B cell (primary cell): ENCODE results near the gene CBX1. TPM values are rescaled to one million over a fixed set of nuclear protein-coding genes. Genes with fewer than 3 reads are reported as not detected.
"Not testable (repeated sequence)": the region's sequence is repeated elsewhere in the genome, so short reads cannot be mapped to it uniquely, and the experiment has no call there.

Experiments used
- ATAC-seq: fragments of 200-7000 bp; cut with Tn5 transposase; one replicate; pipeline ENCODE4 v1.10.0; 2021; ENCODE audit warnings: low read depth, mild to moderate bottlenecking, moderate number of reproducible peaks, moderate library complexity
- CTCF ChIA-PET: fragments of 350-600 bp; sonication (Branson Sonifier 250); formaldehyde crosslinking; loops from one replicate; lab custom pipeline; 2021; ENCODE audit warnings: antibody characterized with exemption, inconsistent platforms; lab: Charles Lee
- POLR2A ChIA-PET: fragments of 350-600 bp; sonication (Branson Sonifier 250); formaldehyde crosslinking; loops from one replicate; lab custom pipeline; 2021; ENCODE audit warnings: antibody characterized with exemption; lab: Charles Lee
- DNase-seq: peaks from one replicate; pipeline ENCODE4 v3.0.0; 2013
- H2AFZ ChIP-seq: 2 replicates; pipeline ENCODE4 v1.6.1; 2012; ENCODE audit warnings: mild to moderate bottlenecking, low read depth, low read length; ENCODE audit not compliant: insufficient read depth, poor library complexity, severe bottlenecking
- H3K27ac ChIP-seq, 2 donors: 1 replicate in 1 of 2; 2 replicates in 1 of 2; pipeline ENCODE4 v1.5.1; 2012 to 2013; ENCODE audit warnings: low read length in 2 of 2, mild to moderate bottlenecking in 2 of 2, moderate library complexity in 1 of 2
- H3K27me3 ChIP-seq, 4 experiments: fragments of 200-600 bp in 1 of 4; sonication (generic) in 1 of 4; replicated peaks in 1 of 4; 1 replicate in 2 of 4; 2 replicates in 2 of 4; pipeline versions ENCODE4 v1.6.1 to v1.7.0; 2013 to 2016; ENCODE audit warnings: low read length in 3 of 4, mild to moderate bottlenecking in 2 of 4, mixed read lengths in 1 of 4, moderate library complexity in 1 of 4; ENCODE audit not compliant: insufficient read depth in 4 of 4, control insufficient read depth in 3 of 4; ENCODE audit errors: control extremely low read depth in 1 of 4
- H3K36me3 ChIP-seq, 2 experiments: replicated peaks in 1 of 2; 1 replicate in 1 of 2; 2 replicates in 1 of 2; pipeline versions ENCODE4 v1.6.1 to v1.7.1; 2013; ENCODE audit warnings: low read length in 1 of 2; ENCODE audit not compliant: insufficient read depth in 2 of 2, control insufficient read depth in 1 of 2; ENCODE audit errors: control extremely low read depth in 1 of 2, extremely low read depth in 1 of 2
- H3K4me1 ChIP-seq, 2 donors: fragments of 200-600 bp in 1 of 2; sonication (generic) in 1 of 2; 1 replicate in 1 of 2; 2 replicates in 1 of 2; pipeline versions ENCODE4 v1.5.1 to v1.6.1; 2013 to 2017; ENCODE audit warnings: low read length in 2 of 2; ENCODE audit not compliant: control insufficient read depth in 2 of 2, insufficient read depth in 2 of 2
- H3K4me2 ChIP-seq: replicated peaks from 2 replicates; pipeline ENCODE3; 2012; ENCODE audit warnings: mild to moderate bottlenecking, low read depth, low read length; ENCODE audit not compliant: poor library complexity, severe bottlenecking
- H3K4me3 ChIP-seq, 5 experiments: fragments of 200-600 bp in 1 of 5; sonication (generic) in 1 of 5; 1 replicate in 3 of 5; 2 replicates in 2 of 5; pipeline versions ENCODE4 v1.5.1 to v1.7.0; 2011 to 2016; ENCODE audit warnings: low read length in 4 of 5, mild to moderate bottlenecking in 4 of 5, low read depth in 2 of 5, control low read depth in 1 of 5, moderate library complexity in 1 of 5; ENCODE audit not compliant: insufficient read depth in 1 of 5; ENCODE audit errors: control extremely low read depth in 1 of 5, extremely low read depth in 1 of 5
- H3K79me2 ChIP-seq: fragments of 200-600 bp; sonication (generic); one replicate; pipeline ENCODE4 v1.6.0; 2016; ENCODE audit warnings: low read length; ENCODE audit not compliant: control insufficient read depth, insufficient read depth
- H3K9ac ChIP-seq: fragments of 200-600 bp; sonication (generic); 2 replicates; pipeline ENCODE4 v1.6.1; 2017; ENCODE audit warnings: mild to moderate bottlenecking, low read length, moderate library complexity
- H3K9me3 ChIP-seq, 3 donors: one replicate each; pipeline versions ENCODE4 v1.6.1 to v1.7.1; 2013; ENCODE audit warnings: low read length in 2 of 3; ENCODE audit not compliant: control insufficient read depth in 2 of 3, insufficient read depth in 1 of 3; ENCODE audit errors: control extremely low read depth in 1 of 3
- H4K20me1 ChIP-seq: 2 replicates; pipeline ENCODE4 v1.6.0; 2012; ENCODE audit warnings: mild to moderate bottlenecking, low read length; ENCODE audit not compliant: insufficient read depth, control insufficient read depth, poor library complexity, severe bottlenecking
- H3K27ac Mint-ChIP-seq: one replicate; pipeline ENCODE4 v1.8.0; 2021; ENCODE audit warnings: mixed read lengths
- H3K27me3 Mint-ChIP-seq: one replicate; pipeline ENCODE4 v1.8.0; 2021; ENCODE audit warnings: mixed read lengths
- H3K4me1 Mint-ChIP-seq: one replicate; pipeline ENCODE4 v1.8.0; 2021; ENCODE audit warnings: mixed read lengths
- H3K4me3 Mint-ChIP-seq: one replicate; pipeline ENCODE4 v1.8.0; 2021; ENCODE audit warnings: mixed read lengths
- H3K9me3 Mint-ChIP-seq: one replicate; pipeline ENCODE4 v1.8.0; 2022; ENCODE audit warnings: mixed read lengths; ENCODE audit not compliant: insufficient read depth
- EZH2 ChIP-seq: IDR thresholded peaks from 2 replicates; pipeline ENCODE4 v1.6.1; 2012; ENCODE audit warnings: borderline replicate concordance, low read depth, mild to moderate bottlenecking, moderate library complexity, low read length; ENCODE audit not compliant: insufficient read depth, poor library complexity, severe bottlenecking
- WGBS: methylation state at CpG from one replicate; pipeline ENCODE4 v1.1.5; 2013; ENCODE audit warnings: missing lambda C conversion rate; ENCODE audit not compliant: insufficient coverage; 5-methylcytosine and 5-hydroxymethylcytosine counted together
- intact Hi-C: fragments of 100-400 bp; cut with micrococcal nuclease; formaldehyde crosslinking; loops from one replicate; pipeline ENCODE4 v1.10.0; 2022
- polyA plus RNA-seq: library from polyadenylated mRNA; depleted of rRNA; stranded (reverse); fragments of >200 nt; gene quantifications from 2 replicates; pipeline ENCODE4 v1.2.3, GENCODE V29; 2012
- total RNA-seq, 2 donors: library from RNA; stranded (reverse); fragments of 120-200 nt in 1 of 2; gene quantifications; 1 replicate in 1 of 2; 2 replicates in 1 of 2; pipeline versions ENCODE4 v1.2.3 to v1.2.4, GENCODE V29; 2013 to 2022
- TF ChIP-seq, protein P1 (sequence below): fragments of 200-600 bp; IDR thresholded peaks from one replicate; pipeline ENCODE4 v1.8.0; 2022; ENCODE audit warnings: antibody characterized with exemption, mild to moderate bottlenecking

CBX1 gene
- total and polyA plus RNA-seq, 2 donors (not counting 1 experiment from before 2014, with no cell fraction given) = 9.4 to 33.1 TPM

DNA sequence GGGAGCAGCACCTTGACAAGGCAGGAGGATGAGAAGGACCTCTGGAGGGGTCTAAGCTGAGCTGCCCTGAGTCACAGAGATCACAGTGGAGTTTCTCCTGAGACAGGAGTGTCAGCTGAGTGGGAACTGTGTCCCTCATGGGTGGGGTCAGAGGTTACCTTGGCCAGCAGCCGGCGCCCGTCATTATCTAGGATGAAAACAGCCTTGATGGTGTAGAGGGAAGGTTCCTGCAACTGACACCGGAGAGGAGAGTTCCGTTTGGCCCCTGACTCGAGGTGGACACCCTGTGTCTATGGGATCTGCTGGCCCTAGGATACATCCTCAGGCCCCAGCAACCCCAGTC, 64.6 kb downstream of the CBX1 start:
- intact Hi-C loops = loop anchor here (1.0 kb wide), 3 partner anchors 11 to 38 kb away; no protein-coding TSS in a partner anchor
- peaks cover 25% of the 10 kb centered on the region for H3K27me3 Mint-ChIP-seq
- TF ChIP-seq EZH2 = no peak
- TF ChIP-seq, protein P1, sequence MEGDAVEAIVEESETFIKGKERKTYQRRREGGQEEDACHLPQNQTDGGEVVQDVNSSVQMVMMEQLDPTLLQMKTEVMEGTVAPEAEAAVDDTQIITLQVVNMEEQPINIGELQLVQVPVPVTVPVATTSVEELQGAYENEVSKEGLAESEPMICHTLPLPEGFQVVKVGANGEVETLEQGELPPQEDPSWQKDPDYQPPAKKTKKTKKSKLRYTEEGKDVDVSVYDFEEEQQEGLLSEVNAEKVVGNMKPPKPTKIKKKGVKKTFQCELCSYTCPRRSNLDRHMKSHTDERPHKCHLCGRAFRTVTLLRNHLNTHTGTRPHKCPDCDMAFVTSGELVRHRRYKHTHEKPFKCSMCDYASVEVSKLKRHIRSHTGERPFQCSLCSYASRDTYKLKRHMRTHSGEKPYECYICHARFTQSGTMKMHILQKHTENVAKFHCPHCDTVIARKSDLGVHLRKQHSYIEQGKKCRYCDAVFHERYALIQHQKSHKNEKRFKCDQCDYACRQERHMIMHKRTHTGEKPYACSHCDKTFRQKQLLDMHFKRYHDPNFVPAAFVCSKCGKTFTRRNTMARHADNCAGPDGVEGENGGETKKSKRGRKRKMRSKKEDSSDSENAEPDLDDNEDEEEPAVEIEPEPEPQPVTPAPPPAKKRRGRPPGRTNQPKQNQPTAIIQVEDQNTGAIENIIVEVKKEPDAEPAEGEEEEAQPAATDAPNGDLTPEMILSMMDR = no peak
- Histone ChIP-seq H3K27ac (no peak overlapping the region), H3K36me3 (no peaks in the 10 kb centered on the region), H3K9ac (peak overlapping the region; percentile 82), H3K4me2 (peak overlapping the region; percentile 98), H3K27me3 (peaks cover 0 to 44% (median 9%) of the 10 kb centered on the region in 4 experiments), H2AFZ (peak overlapping the region; percentile 85), H3K79me2 (no peaks in the 10 kb centered on the region), H3K4me3 (peak overlapping the region in 4 of 5 experiments; percentile 68 to 76 (median 72)), H4K20me1 (no peaks in the 10 kb centered on the region), H3K9me3 (no peaks in the 10 kb centered on the region), H3K4me1 (peaks cover 15% of the 10 kb centered on the region in 2 donors)
- POLR2A ChIA-PET = interaction anchor here (0.8 to 0.9 kb wide), 2 partner anchors 11 kb away, joined by 3 to 6 read pairs; partner anchors contain the start of gene NFE2L1
- WGBS = 83% methylated on average over 6 of the region's 6 CpGs
- no peak overlapping the region for H3K27ac Mint-ChIP-seq
- peaks cover 15% of the 10 kb centered on the region for H3K4me1 Mint-ChIP-seq
- CTCF ChIA-PET = interaction anchor here (0.8 to 3.9 kb wide), 18 partner anchors 8 to 94 kb away, joined by 3 to 44 read pairs (median 5); partner anchors contain the start of genes CBX1 and NFE2L1
- H3K4me3 Mint-ChIP-seq = peak overlapping the region; percentile 90
- DNase-seq (no peak), ATAC-seq (no peak)
- no peaks in the 10 kb centered on the region for H3K9me3 Mint-ChIP-seq

DNA sequence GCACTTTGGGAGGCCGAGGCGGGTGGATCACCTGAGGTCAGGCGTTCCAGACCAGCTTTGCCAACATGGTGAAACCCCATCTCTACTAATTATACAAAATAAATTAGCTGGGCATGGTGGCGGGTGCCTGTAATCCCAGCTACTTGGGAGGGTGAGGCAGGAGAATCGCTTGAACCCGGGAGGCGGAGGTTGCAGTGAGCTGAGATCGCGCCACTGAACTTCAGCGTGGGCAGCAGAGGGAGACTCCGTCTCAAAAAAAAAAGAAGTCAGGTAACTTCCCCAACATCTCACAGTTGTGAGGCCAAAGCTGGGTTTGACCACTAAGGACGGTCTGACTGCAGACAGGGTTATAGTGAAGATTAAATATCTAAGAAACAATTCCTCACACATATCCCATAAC, 66.5 kb downstream of the CBX1 start:
- H3K9ac ChIP-seq, ATAC-seq, H3K4me2 ChIP-seq, DNase-seq, POLR2A ChIA-PET, H3K36me3 ChIP-seq, H3K4me3 ChIP-seq, H3K9me3 Mint-ChIP-seq, H3K27ac ChIP-seq, H3K27ac Mint-ChIP-seq, H3K9me3 ChIP-seq, H3K79me2 ChIP-seq, H2AFZ ChIP-seq, H4K20me1 ChIP-seq, intact Hi-C loops, H3K4me3 Mint-ChIP-seq: not testable (repeated sequence)
- WGBS = 91% methylated on average over 10 of the region's 12 CpGs
- peaks cover 0 to 49% (median 9%) of the 10 kb centered on the region in 4 experiments for H3K27me3 ChIP-seq
- CTCF ChIA-PET = interaction anchor here (0.6 to 3.9 kb wide), 8 partner anchors 8 to 602 kb away, joined by 3 to 44 read pairs (median 4); no protein-coding TSS in a partner anchor
- Mint-ChIP-seq H3K27me3 (peaks cover 25% of the 10 kb centered on the region), H3K4me1 (peaks cover 15% of the 10 kb centered on the region)
- H3K4me1 ChIP-seq = peaks cover 15% of the 10 kb centered on the region in 2 donors
